DMS 273 (cell line): Measurements from ENCODE around the gene SERPINA3.

Source experiments
- DNase-seq: peaks from one replicate; lab custom pipeline; 2025; ENCODE audit not compliant: unreplicated experiment; lab: John Stamatoyannopoulos, UW

SERPINA3 gene

GRCh38 chr14:94612580-94613554 lies 676 bp downstream of the SERPINA3 start:
- peak; percentile 30 for DNase-seq

- DNase-seq, result no peak
Observed at GRCh38 chr14:94613720-94614644, 1.8 kb downstream of the SERPINA3 start.

- DNase-seq, result no peak
Observed at GRCh38 chr14:94614802-94615201, 2.6 kb downstream of the SERPINA3 start.

GRCh38 chr14:94615254-94615653 lies 3.1 kb downstream of the SERPINA3 start:
- no peak for DNase-seq

GRCh38 chr14:94615823-94616570 lies 3.8 kb downstream of the SERPINA3 start:
- no peak for DNase-seq

DNA sequence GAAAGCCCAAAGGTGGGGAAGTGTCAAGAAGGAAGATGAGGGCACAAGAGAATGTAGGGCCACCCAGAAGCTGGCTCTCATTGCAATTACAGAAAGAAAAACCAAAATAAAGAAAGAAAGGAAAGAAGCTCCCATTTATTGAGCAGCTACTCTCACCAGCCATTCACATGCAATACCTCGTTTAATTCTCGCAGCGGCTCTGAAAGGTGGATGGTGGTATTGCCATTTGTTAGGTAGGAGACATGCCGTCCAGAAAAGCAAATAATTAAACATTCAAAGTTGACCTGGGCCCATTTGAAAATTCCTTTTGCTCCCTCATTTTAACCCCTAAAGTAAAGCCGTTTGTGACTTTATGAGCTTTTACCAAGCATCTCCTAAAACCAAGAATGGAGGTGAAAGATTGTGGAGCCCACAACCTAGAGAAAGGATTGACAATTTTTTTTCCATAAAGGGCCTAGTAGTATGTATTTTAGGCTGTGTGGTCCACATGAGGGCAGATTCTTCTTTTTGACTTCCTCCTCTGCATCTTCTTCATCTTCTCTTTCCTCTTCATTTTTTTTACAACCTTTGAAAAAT lies 5.3 kb downstream of the SERPINA3 start:
- no peak for DNase-seq

DNA sequence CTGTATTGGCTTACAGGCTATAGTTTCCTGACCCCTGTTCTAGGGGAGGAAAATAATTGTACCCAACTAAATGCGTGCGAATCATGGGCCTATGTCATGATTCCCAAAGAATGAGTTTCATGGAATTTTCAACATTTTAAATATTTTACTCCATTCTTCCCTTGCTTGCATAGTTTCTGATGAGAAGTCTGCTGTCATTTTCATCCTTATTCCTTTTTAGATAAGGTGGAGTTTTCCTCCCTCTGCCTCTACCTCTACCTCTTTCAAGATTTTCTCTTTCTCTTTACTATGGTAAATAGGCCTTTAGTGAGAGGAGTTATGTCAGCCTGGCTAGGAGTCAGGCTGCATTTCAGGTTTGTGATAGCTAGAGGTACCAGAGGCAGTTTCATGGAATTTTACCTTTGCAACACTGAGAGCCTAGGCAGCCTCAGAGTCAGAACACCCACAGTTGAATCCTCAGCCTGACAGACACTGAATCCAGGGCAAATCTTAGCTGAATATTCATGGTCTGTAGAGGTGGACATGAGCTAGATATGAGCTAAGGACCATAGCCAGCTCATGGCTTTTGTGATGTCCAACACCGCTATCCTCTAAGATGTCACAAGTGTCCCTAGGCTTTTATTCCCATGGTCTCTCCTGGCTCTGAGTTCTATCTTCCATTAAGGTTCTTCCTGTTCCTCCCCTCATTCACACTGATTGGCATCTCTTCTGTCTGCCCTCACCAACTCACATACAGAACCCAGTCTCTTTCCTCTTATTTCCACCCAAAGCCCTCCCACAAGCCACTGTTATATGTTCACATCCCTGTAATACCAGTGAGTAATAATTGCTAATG lies 6.0 kb downstream of the SERPINA3 start:
- no peak for DNase-seq

GRCh38 chr14:94619297-94619696 lies 7.1 kb downstream of the SERPINA3 start:
- DNase-seq, result no peak

GRCh38 chr14:94620597-94620996 lies 8.4 kb downstream of the SERPINA3 start:
- no peak for DNase-seq

- DNase-seq, result no peak
Observed at GRCh38 chr14:94621358-94622134, 9.4 kb downstream of the SERPINA3 start.

DNA sequence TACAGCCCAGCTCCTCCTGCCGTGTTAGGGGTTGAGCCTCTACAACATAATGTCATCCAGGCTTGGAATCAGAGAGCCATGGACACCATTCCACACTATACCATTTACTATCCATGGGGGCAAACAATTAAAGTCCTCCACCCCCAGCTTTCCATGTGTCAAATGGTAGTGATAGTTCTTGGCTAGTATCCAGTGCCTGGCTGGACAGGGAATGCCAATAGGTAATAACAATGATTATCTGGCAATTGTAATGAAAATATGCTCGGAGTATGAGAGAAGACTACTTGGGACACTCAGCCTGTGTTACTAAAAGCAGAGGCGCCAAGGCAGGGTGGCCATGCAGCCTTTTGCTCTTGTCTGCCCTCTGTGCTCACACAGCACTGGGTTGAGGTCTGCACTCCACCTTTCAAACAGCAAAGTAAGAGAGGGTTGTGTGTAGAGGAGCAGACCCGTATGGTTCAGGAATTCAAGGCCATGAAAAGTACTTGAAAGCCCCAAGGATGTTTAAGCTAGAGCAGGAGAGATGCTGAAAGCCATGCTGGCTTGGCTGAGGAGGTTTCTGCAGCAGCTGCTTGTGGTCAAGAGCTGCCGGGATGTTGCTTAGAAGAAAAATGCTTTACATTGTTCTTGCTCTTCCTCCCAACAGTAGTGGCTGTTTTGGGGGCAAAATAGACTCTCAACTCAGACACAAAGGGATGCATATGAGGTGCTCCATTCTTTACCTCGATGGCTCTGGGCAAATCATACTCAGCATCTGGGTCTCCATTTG lies 10.6 kb downstream of the SERPINA3 start:
- DNase-seq, result no peak

- DNase-seq, result no peak
Observed at GRCh38 chr14:94623422-94623809, 11.2 kb downstream of the SERPINA3 start.

GRCh38 chr14:94623856-94624499 lies 11.8 kb downstream of the SERPINA3 start:
- DNase-seq, result no peak

- no peak for DNase-seq
Observed at GRCh38 chr14:94624537-94625352, 12.6 kb downstream of the SERPINA3 start.

DNA sequence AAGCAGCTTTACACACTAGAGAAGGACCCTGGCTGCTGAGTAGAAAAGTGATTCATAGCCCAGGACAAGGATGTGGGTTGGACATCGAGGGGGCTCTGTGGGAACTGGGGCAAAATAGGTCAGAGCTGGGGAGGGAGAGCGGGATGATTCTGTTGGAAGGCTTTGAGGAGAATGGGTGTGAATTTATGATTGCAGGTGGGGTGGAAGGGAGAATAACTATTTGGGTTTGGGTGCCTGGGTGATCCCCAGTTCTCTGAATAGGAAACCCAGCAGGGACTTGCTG lies 13.1 kb downstream of the SERPINA3 start:
- no peak for DNase-seq

DNA sequence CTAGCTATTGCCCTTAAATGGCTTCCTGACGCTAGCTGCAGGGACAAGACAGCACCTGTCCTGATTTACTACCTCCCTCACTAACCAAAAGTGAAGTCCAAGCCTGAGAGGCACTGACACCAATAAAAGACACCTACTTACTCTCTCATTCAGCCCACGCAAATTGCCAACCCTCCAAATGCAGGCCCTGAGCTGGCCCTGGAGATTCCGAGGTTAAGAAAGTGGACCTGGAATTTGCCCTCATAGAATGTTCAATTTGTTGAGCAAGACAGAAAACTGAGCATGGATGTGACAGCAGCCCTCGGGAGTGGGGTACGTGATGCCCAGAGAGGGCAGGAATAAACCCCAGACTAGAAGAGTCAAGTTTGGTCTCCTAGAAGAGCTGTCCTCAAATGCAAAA lies 16.4 kb downstream of the SERPINA3 start:
- DNase-seq, result no peak

DNA sequence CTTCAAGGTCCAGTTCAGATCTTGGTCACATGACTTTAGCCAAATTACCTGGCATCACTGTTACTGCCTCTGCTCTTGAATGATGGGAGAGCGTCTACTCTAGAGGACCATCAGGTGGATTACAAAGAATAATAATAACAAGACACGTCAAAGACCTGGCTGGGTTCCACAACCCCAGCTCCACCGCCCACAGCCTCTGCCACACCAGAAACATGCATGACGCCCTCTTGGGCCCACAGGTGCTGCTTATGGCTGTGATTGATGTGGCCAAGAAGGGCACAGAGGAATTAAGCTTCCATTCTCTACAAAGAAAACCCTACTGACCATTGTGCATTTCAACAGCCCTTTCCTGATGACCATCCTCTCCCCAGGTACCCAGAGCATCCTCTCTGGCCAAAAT lies 18.2 kb downstream of the SERPINA3 start:
- DNase-seq, result no peak
